ENCODE results near the gene LILRB5.
"Not testable (repeated sequence)": the region's sequence is repeated elsewhere in the genome, so short reads cannot be mapped to it uniquely, and the experiment has no call there.

Gene LILRB5

GRCh38 chr19:54242646-54243045 is 14.4 kb downstream of the LILRB5 start, which contains the start of gene LILRA6:
LILRA6 (minus strand) TSS chr19:54242790.
- not testable (repeated sequence) for DNase-seq (ENCODE audit: low spot score)

GRCh38 chr19:54242234-54242633 is 14.8 kb downstream of the LILRB5 start:
- not testable (repeated sequence) for DNase-seq (ENCODE audit: low spot score)

GRCh38 chr19:54240372-54241336 is 16.4 kb downstream of the LILRB5 start:
- not testable (repeated sequence) for DNase-seq (ENCODE audit: low spot score)

- not testable (repeated sequence) for DNase-seq (ENCODE audit: low spot score)
These were observed 17.3 kb downstream of the LILRB5 start for GRCh38 chr19:54239491-54240371.

- no peak for DNase-seq (ENCODE audit: low spot score)
These were observed 23.1 kb downstream of the LILRB5 start for GRCh38 chr19:54233941-54234340.

- DNase-seq (ENCODE audit: low spot score): peak; percentile 84
These were observed 25.8 kb downstream of the LILRB5 start for GRCh38 chr19:54231077-54231931.

GRCh38 chr19:54230031-54230430 is 27.0 kb downstream of the LILRB5 start:
- no peak for DNase-seq (ENCODE audit: low spot score)

GRCh38 chr19:54229146-54229545 is 27.9 kb downstream of the LILRB5 start:
- no peak for DNase-seq (ENCODE audit: low spot score)

- not testable (repeated sequence) for DNase-seq (ENCODE audit: low spot score)
These were observed 32.5 kb downstream of the LILRB5 start for GRCh38 chr19:54224619-54225018.

- DNase-seq (ENCODE audit: low spot score): not testable (repeated sequence)
These were observed 33.2 kb downstream of the LILRB5 start for GRCh38 chr19:54223937-54224281.

GRCh38 chr19:54223277-54223936 is 33.7 kb downstream of the LILRB5 start:
- not testable (repeated sequence) for DNase-seq (ENCODE audit: low spot score)

GRCh38 chr19:54222474-54223276 is 34.4 kb downstream of the LILRB5 start, which contains the start of gene LILRB3:
LILRB3 (minus strand) TSS chr19:54223007; CDS start chr19:54222976, 31 bp downstream.
- DNase-seq (ENCODE audit: low spot score): not testable (repeated sequence)

- DNase-seq (ENCODE audit: low spot score): not testable (repeated sequence)
These were observed 35.1 kb downstream of the LILRB5 start for GRCh38 chr19:54221947-54222346.

GRCh38 chr19:54219702-54220101 is 37.4 kb downstream of the LILRB5 start:
- DNase-seq (ENCODE audit: low spot score): not testable (repeated sequence)

GRCh38 chr19:54218960-54219661 is 38.0 kb downstream of the LILRB5 start:
- DNase-seq (ENCODE audit: low spot score): no peak

- DNase-seq (ENCODE audit: low spot score): no peak
These were observed 38.8 kb downstream of the LILRB5 start for GRCh38 chr19:54218259-54218658.

GRCh38 chr19:54217517-54218247 is 39.4 kb downstream of the LILRB5 start:
- not testable (repeated sequence) for DNase-seq (ENCODE audit: low spot score)

- DNase-seq (ENCODE audit: low spot score): no peak
These were observed 40.2 kb downstream of the LILRB5 start for GRCh38 chr19:54216869-54217268.

- DNase-seq (ENCODE audit: low spot score): not testable (repeated sequence)
These were observed 42.3 kb downstream of the LILRB5 start for GRCh38 chr19:54214734-54215133.

Data from putamen (tissue), 1 donor.